K562 (cell line): ENCODE data around the gene TDRD3. TPM values are rescaled to one million over a fixed set of nuclear protein-coding genes. Genes with fewer than 3 reads are reported as not detected.

Experiments used
- ATAC-seq: fragments of 200-7000 bp; cut with Tn5 transposase; 3 replicates; pipeline ENCODE4 v1.9.1; 2020; ENCODE audit warnings: moderate library complexity
- BruUV-seq: library from RNA; stranded (reverse); fragments of 400-500 nt; replicated peaks from 2 replicates; lab custom pipeline; 2021; lab: Mats Ljungman, UMichigan
- CTCF ChIA-PET: fragments of 300-600 bp; formaldehyde crosslinking; extraction: SDS; loops from one replicate; lab custom pipeline; 2021; ENCODE audit warnings: low intra/inter-chr PET ratio; lab: Yijun Ruan, JAX
- POLR2A ChIA-PET: fragments of 300-600, 350-650 bp; sonication (Branson Sonifier 250); formaldehyde crosslinking; extraction: SDS; loops from one replicate; lab custom pipeline; 2021; ENCODE audit warnings: antibody characterized with exemption, inconsistent platforms; lab: Yijun Ruan, JAX
- DNase-seq, 4 experiments: peaks; one replicate each; pipeline versions ENCODE4 v3.0.0 to v3.0.0-alpha.2; 2011 to 2018; ENCODE audit warnings: low spot score in 3 of 4, mixed read lengths in 3 of 4; ENCODE audit errors: extremely low read depth in 1 of 4
- FAIRE-seq: peaks from 2 replicates; lab custom pipeline; 2011; peaks lifted over from hg19 to GRCh38; lab: Jason Lieb, UNC
- H2AFZ ChIP-seq: 2 replicates; pipeline ENCODE4 v1.6.0; 2011; ENCODE audit warnings: low read depth, low read length, control low read depth, inconsistent platforms
- H3K27ac ChIP-seq: fragments of 200-600 bp; 3 replicates; pipeline ENCODE4 v1.8.0; 2011; ENCODE audit warnings: low read depth, mild to moderate bottlenecking, control low read depth, inconsistent platforms, low read length, moderate library complexity, mixed read lengths; ENCODE audit errors: extremely low read depth
- H3K27me3 ChIP-seq, 2 experiments: fragments of 300-600 bp in 1 of 2; 2 replicates in 1 of 2; 3 replicates in 1 of 2; pipeline versions ENCODE4 v1.6.0 to v1.8.0; 2011; ENCODE audit warnings: inconsistent platforms in 2 of 2, low read length in 2 of 2, mild to moderate bottlenecking in 1 of 2, mixed read lengths in 1 of 2, moderate library complexity in 1 of 2; ENCODE audit not compliant: control insufficient read depth in 2 of 2, insufficient read depth in 2 of 2
- H3K36me3 ChIP-seq: fragments of 300-600 bp; 3 replicates; pipeline ENCODE4 v1.8.0; 2011; ENCODE audit warnings: mild to moderate bottlenecking, low read length, inconsistent platforms; ENCODE audit not compliant: control insufficient read depth, insufficient read depth
- H3K4me1 ChIP-seq, 2 experiments: fragments of 200-600 bp in 1 of 2; replicated peaks in 1 of 2; 2 replicates in 1 of 2; 3 replicates in 1 of 2; pipeline versions ENCODE4 v1.5.1 to v1.8.0; 2011; ENCODE audit warnings: inconsistent platforms in 2 of 2, low read length in 2 of 2, mild to moderate bottlenecking in 1 of 2, mixed read lengths in 1 of 2, moderate library complexity in 1 of 2; ENCODE audit not compliant: control insufficient read depth in 2 of 2, insufficient read depth in 2 of 2
- H3K4me2 ChIP-seq: 2 replicates; pipeline ENCODE4 v1.6.1; 2011; ENCODE audit warnings: low read length, control low read depth, inconsistent platforms, mixed read lengths; ENCODE audit not compliant: insufficient read depth
- H3K4me3 ChIP-seq: fragments of 200-600 bp; sonication (generic), shearing (Covaris generic); 2 replicates; pipeline ENCODE4 v1.5.1; 2016; ENCODE audit warnings: control low read depth, inconsistent platforms
- H3K79me2 ChIP-seq: fragments of 200-600 bp; 3 replicates; pipeline ENCODE4 v1.8.0; 2011; ENCODE audit warnings: low read length, inconsistent platforms; ENCODE audit not compliant: control insufficient read depth, insufficient read depth
- H3K9ac ChIP-seq, 2 experiments: 2 replicates each; pipeline versions ENCODE4 v1.6.0 to v1.6.1; 2011; ENCODE audit warnings: low read depth in 2 of 2, low read length in 2 of 2, control low read depth in 1 of 2, inconsistent platforms in 1 of 2, mild to moderate bottlenecking in 1 of 2, mixed read lengths in 1 of 2; ENCODE audit not compliant: insufficient read depth in 1 of 2
- H3K9me1 ChIP-seq: one replicate; pipeline ENCODE4 v1.6.0; 2011; ENCODE audit warnings: inconsistent platforms, mild to moderate bottlenecking, low read length, moderate library complexity; ENCODE audit not compliant: control insufficient read depth, insufficient read depth
- H3K9me3 ChIP-seq: replicated peaks from 2 replicates; pipeline ENCODE4 v1.5.1; 2011; ENCODE audit warnings: low read depth, low read length, inconsistent platforms; ENCODE audit not compliant: control insufficient read depth, insufficient read depth
- H4K20me1 ChIP-seq: replicated peaks from 2 replicates; pipeline ENCODE4 v1.6.1; 2011; ENCODE audit warnings: low read length, inconsistent platforms, mixed read lengths; ENCODE audit not compliant: control insufficient read depth, insufficient read depth
- ARID3B ChIP-seq: fragments of 250-450 bp; sonication (Bioruptor Pico); IDR thresholded peaks from 2 replicates; pipeline ENCODE4 v1.4.0; 2020; ENCODE audit warnings: borderline replicate concordance
- DEAF1 ChIP-seq: fragments of 450-650 bp; formaldehyde crosslinking; IDR thresholded peaks from 2 replicates; pipeline ENCODE4 v1.4.0; 2020; ENCODE audit warnings: mild to moderate bottlenecking, moderate library complexity
- ZFP36 ChIP-seq: fragments of 150-350 bp; IDR thresholded peaks from 2 replicates; pipeline ENCODE4 v1.6.1; 2018; ENCODE audit warnings: low read length, low read depth; ENCODE audit not compliant: partially characterized antibody
- ZNF316 ChIP-seq: fragments of 450-650 bp; IDR thresholded peaks from 2 replicates; pipeline ENCODE4 v1.6.1; 2016
- WGBS: fragments of 100-300 bp; shearing (Covaris generic); methylation state at CpG from one replicate; pipeline ENCODE4 v1.1.6; 2016; ENCODE audit warnings: low coverage, mixed read lengths; ENCODE audit not compliant: insufficient coverage; ENCODE audit errors: missing lambda C conversion rate; 5-methylcytosine and 5-hydroxymethylcytosine counted together
- in situ Hi-C: fragments of 300-500 bp; cut with MboI; formaldehyde crosslinking; loops from 4 replicates; pipeline ENCODE4 v1.15.0; 2018; ENCODE audit warnings: inconsistent platforms, mixed read lengths
- intact Hi-C: fragments of 100-400 bp; cut with micrococcal nuclease; formaldehyde crosslinking; loops from 2 replicates; pipeline ENCODE4 v1.14.2; 2022
- polyA plus RNA-seq, 8 experiments: library from polyadenylated mRNA; depleted of rRNA in 4 of 8; stranded (reverse) in 5 of 8; unstranded in 3 of 8; fragments of >200 nt; fragmentation: Nextera tagmentation in 2 of 8; fragmentation: Illumina TruSeq in 1 of 8; extraction: Ambion mirVana in 2 of 8; extraction: Trizol in 1 of 8; gene quantifications; 2 replicates each; pipeline versions ENCODE4 v1.2.1 to v1.2.3, GENCODE V29; 2011 to 2014; ENCODE audit warnings: inconsistent platforms in 1 of 8, missing spikeins in 1 of 8
- total RNA-seq, 7 experiments: library from RNA; depleted of rRNA in 6 of 7; stranded (reverse); fragments of >200 nt in 6 of 7; fragmentation: Illumina TruSeq in 2 of 7; extraction: Trizol in 2 of 7; gene quantifications; 2 replicates each; pipeline versions ENCODE4 v1.2.1 to v1.2.3, GENCODE V29; 2011 to 2021; ENCODE audit warnings: low replicate concordance in 1 of 7

TDRD3 gene
- total and polyA plus RNA-seq, 9 of the 15 experiments (the other 6 are each of a cell fraction or from before 2014, with no cell fraction given), result 3.6 to 16.4 (median 9.5) TPM

- no peak overlapping the region for H3K9ac ChIP-seq
- no peaks in the 10 kb centered on the region for H3K79me2 ChIP-seq
- DNase-seq (no peak), ATAC-seq (no peak), FAIRE-seq (no peak)
- in situ Hi-C loops, result no loop called here
- H3K9me1 ChIP-seq, result no peaks in the 10 kb centered on the region
- intact Hi-C loops, result no loop called here
- ChIA-PET POLR2A (no interaction called here), CTCF (no interaction called here)
- BruUV-seq, result no TSS peak
- no peaks in the 10 kb centered on the region for H4K20me1 ChIP-seq
- H3K4me2 ChIP-seq, result no peak overlapping the region
- peak; percentile 38 for TF ChIP-seq ZNF316
- TF ChIP-seq ZFP36, result no peak
- no peak for TF ChIP-seq DEAF1 (CRISPR knock-in tag)
- H3K36me3 ChIP-seq, result no peaks in the 10 kb centered on the region
- H3K27ac ChIP-seq, result no peak overlapping the region
- no peaks in the 10 kb centered on the region for H3K27me3 ChIP-seq
- H3K9me3 ChIP-seq, result no peaks in the 10 kb centered on the region
- 56% methylated on average over 4 of the region's 4 CpGs for WGBS
- H3K4me1 ChIP-seq, result no peaks in the 10 kb centered on the region
- H2AFZ ChIP-seq, result no peak overlapping the region
- no peak overlapping the region for H3K4me3 ChIP-seq
Measured at GRCh38 chr13:60540276-60540675, 143.3 kb downstream of the TDRD3 start.

GRCh38 chr13:60562096-60562780, 165.2 kb downstream of the TDRD3 start:
- WGBS, result 59% methylated on average over 5 of the region's 5 CpGs
- POLR2A ChIA-PET, result no interaction called here
- TF ChIP-seq ARID3B (CRISPR knock-in tag), result no peak

More at GRCh38 chr13:60562096-60562780, 165.2 kb downstream of the TDRD3 start:
- FAIRE-seq (no peak), DNase-seq (no peak), ATAC-seq (no peak)
- Histone ChIP-seq H3K9me3 (no peaks in the 10 kb centered on the region), H3K9ac (no peak overlapping the region), H3K9me1 (no peaks in the 10 kb centered on the region), H3K4me2 (no peak overlapping the region), H2AFZ (no peak overlapping the region), H3K27ac (no peak overlapping the region), H4K20me1 (no peaks in the 10 kb centered on the region), H3K79me2 (no peaks in the 10 kb centered on the region), H3K4me1 (no peaks in the 10 kb centered on the region), H3K27me3 (no peaks in the 10 kb centered on the region), H3K36me3 (no peaks in the 10 kb centered on the region), H3K4me3 (no peak overlapping the region)
- BruUV-seq, result no TSS peak
- CTCF ChIA-PET, result no interaction called here
- in situ Hi-C loops, result no loop called here
- intact Hi-C loops, result no loop called here
